ENCODE measurements around the gene NCAPD2.
A peak's percentile ranks its signal among the peaks of the same experiment; 100 is the strongest.
"Not testable (repeated sequence)": the region's sequence is repeated elsewhere in the genome, so short reads cannot be mapped to it uniquely, and the experiment has no call there.

NCAPD2 gene

GRCh38 chr12:6476489-6476888, 17.4 kb upstream of the NCAPD2 start:
- no peak for DNase-seq
- intact Hi-C loops (cut with DNase I), result no loop called here

DNA sequence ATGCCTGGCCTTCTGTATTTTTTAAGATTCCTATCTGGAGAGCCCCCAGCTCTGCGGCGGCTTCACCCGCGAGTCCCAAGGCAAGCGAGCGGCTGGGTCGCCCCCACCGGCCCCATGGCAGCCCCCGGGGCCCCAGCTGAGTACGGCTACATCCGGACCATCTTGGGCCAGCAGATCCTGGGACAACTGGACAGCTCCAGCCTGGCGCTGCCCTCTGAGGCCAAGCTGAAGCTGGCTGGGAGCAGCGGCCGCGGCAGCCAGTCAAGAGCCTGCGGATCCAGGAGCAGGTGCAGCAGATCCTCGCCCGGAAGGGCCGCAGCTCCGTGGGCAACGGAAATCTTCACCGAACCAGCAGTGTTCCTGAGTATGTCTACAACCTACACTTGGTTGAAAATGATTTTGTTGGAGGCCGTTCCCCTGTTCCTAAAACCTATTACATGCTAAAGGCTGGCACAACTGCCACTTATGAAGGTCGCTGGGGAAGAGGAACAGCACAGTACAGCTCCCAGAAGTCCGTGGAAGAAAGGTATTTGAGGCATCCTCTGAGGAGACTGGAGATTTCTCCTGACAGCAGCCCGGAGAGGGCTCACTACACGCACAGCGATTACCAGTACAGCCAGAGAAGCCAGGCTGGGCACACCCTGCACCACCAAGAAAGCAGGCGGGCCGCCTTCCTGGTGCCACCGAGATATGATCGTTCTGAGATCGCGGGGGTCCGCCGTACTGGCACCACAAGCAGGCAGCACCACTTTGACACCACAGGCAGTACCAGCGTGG, 16.1 kb upstream of the NCAPD2 start:
- DNase-seq; intact Hi-C loops (cut with DNase I): not testable (repeated sequence)

GRCh38 chr12:6478416-6478815, 15.5 kb upstream of the NCAPD2 start:
- DNase-seq, result no peak
- intact Hi-C loops (cut with DNase I), result no loop called here

DNA sequence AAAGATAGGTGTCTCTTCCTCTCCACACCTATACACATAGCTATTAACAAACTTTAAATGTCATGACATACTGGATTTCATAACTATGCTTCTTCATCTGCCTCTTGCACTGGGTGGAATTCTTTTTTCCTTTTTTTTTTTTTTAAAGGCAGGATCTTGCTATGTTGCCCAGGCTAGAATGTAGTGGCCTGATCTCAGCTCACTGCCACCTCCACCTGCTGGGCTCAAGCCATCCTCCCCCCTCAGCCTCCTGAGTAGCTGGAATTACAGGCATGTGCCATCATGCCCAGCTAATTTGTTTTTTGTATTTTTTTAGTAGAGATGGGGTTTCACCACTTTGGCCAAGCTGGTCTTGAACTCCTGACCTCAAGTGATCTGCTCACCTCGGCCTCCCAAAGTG, 5.7 kb upstream of the NCAPD2 start:
- intact Hi-C loops (cut with DNase I), result no loop called here
- DNase-seq, result no peak

DNA sequence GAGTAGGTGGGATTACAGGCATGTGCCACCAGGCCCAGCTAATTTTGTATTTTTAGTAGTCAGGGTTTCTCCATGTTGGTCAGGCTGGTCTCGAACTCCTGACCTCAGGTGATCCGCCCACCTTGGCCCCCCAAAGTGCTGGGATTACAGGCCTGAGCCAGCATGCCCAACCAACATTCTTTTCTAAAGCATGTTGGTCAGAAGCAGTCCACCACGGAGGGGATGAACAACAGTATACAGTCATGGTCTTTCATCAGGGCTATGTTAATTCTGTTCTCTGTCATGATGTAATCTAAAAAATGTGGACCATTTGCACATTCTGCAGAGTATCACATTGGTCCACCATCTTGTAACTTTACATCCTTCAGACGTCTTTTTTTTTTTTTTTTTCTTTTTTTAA, 4.5 kb upstream of the NCAPD2 start:
- no peak for DNase-seq
- intact Hi-C loops (cut with DNase I), result no loop called here

- DNase-seq; intact Hi-C loops (cut with DNase I): not testable (repeated sequence)
Observed at GRCh38 chr12:6490673-6491072, 3.2 kb upstream of the NCAPD2 start.

DNA sequence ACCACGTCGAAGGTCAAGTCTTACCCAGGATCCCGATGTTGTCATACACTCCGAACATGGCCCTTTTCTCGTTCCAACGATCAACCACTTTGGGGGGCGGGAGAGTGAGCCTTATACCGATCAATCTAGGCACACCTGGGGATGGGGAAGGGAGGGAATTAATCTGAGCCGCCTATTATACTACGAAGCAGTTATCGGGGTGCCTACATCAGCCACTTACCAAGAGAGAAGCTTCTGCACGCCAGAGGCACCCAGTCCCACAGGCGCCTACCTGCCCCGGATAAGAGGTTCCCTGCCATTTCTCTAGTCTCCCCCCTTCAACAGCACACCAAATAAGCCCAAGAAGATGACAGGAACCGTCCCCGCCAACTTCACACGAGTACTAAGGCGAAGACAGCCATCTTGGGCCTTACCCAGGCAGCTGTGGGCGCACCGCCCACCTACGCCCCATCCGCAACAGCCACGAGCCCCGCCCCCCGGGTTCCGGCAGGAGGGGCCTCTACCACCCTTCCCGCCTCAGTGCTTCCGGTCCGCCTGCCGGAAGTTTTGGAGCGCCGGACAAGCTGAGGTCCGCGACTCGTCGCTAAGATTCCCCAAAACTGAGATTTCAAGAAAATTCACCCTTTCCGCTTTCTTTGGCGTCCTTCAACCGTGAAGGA, 935 bp upstream of the NCAPD2 start, which contains the start of gene MRPL51:
Gene MRPL51 (minus strand): TSS at position 425 of the 659 bp plus-strand sequence. CDS start 126 bp downstream, at position 299.
- peak; percentile 75 to 100 (median 98) for DNase-seq
- intact Hi-C loops (cut with DNase I), result loop anchor here (2.0 kb wide), 1 partner anchor 40 kb away; no protein-coding TSS in a partner anchor

GRCh38 chr12:6494258-6494743, 399 bp downstream of the NCAPD2 start:
- DNase-seq, result no peak
- intact Hi-C loops (cut with DNase I), result no loop called here

DNA sequence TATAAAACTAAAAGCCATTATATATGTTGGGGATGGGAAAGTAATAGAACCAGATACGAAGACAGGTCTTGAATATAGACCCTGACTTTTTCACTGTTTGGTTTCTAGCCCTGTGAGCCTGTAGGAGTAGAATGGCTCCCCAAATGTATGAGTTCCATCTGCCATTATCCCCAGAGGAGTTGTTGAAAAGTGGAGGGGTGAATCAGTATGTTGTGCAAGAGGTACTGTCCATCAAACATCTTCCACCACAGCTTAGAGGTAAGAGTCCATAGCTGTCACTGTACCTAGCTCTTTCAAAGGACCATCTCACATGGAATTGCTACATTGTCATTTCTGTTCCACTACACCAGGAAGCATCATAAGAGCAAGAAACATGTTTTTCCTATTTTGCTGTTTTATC, 1.1 kb downstream of the NCAPD2 start:
- DNase-seq, result no peak
- intact Hi-C loops (cut with DNase I), result no loop called here

- intact Hi-C loops (cut with DNase I), result not testable (repeated sequence)
- DNase-seq, result peak in 24 of 42 donors; percentile 5 to 71 (median 33)
Observed at GRCh38 chr12:6497291-6497690, 3.4 kb downstream of the NCAPD2 start.

- intact Hi-C loops (cut with DNase I), result no loop called here
- no peak for DNase-seq
Observed at GRCh38 chr12:6500466-6500865, 6.6 kb downstream of the NCAPD2 start.

GRCh38 chr12:6507102-6507998, 13.4 kb downstream of the NCAPD2 start:
- intact Hi-C loops (cut with DNase I), result no loop called here
- no peak for DNase-seq

DNA sequence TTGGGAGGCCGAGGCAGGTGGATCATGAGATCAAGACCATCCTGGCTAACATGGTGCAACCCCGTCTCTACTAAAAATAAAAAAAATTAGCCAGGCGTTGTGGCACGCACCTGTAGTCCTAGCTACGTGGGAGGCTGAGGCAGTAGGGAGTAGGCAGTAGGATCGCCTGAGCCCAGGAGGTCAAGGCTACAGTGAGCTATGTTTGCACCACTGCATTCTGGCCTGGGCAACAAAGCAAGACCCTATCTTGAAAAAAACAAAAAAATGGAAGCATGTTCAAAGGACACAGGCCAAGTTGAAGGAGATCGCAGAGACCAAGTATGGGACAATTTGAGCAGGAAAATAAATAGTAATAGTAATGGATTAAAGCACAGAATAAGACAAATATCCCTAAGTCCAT, 14.2 kb downstream of the NCAPD2 start:
- intact Hi-C loops (cut with DNase I), result no loop called here
- DNase-seq, result no peak

DNA sequence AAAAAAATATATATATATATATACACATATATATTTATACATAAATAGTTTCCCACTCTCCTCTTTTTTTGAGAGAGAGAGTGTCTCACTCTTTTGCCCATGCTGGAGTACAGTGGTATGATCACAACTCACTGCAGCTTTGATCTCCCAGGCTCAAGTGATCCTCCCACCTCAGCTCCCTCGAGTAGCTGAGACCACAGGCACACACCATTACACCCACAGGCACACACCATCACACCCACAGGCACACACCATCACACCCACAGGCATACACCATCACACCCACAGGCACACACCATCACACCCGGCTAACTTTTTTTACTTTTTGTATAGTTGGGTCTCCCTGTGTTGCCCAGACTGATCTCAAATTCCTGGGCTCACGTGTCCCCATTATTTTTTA, 26.3 kb downstream of the NCAPD2 start:
- no peak for DNase-seq
- intact Hi-C loops (cut with DNase I), result no loop called here

GRCh38 chr12:6522193-6522592, 28.3 kb downstream of the NCAPD2 start:
- no peak for DNase-seq
- intact Hi-C loops (cut with DNase I), result no loop called here

DNA sequence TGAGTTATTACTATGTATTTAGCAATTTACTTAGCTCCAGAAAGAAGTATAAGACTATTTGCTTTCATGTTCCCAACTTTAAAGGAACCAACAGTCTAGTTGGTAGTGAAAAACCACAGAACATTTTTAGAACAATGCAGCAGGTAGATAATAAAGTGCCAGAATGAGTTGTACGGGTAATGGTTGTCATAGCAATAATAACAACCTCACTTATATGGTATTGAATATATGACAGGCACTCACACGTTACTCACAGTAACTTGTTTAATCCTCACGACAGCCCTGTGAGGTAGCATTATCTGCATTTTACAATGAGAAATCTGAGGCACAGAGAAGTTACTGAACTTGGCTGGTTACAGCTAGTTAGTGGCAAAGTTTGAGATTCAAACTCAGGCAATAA, 29.8 kb downstream of the NCAPD2 start:
- DNase-seq, result peak in 1 of 42 donors; percentile 26
- intact Hi-C loops (cut with DNase I), result no loop called here

DNA sequence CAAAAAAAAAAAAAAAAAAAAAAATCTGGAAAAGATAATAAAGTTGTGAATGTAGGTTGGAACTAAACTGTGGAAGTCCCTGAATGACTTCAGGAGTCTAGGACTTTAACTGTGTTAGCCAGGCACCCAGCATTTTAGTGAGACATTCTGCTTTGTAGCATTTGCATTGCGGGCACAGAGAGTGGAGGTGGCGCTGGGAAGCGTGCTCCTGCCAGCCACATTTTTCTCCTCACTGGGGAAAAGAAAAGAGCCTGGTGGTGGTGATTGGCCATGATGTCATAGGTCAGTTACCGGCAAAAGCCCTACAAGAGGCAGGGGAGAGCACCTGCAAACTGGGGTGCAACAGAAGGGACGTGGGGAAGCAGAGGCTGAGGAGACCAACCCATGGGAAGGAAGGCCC, 30.7 kb downstream of the NCAPD2 start:
- peak in 1 of 42 donors; percentile 56 for DNase-seq
- intact Hi-C loops (cut with DNase I), result no loop called here

- intact Hi-C loops (cut with DNase I), result no loop called here
- DNase-seq, result no peak
Observed at GRCh38 chr12:6526201-6526600, 32.3 kb downstream of the NCAPD2 start.

GRCh38 chr12:6526766-6527525, 33.0 kb downstream of the NCAPD2 start:
- no peak for DNase-seq
- intact Hi-C loops (cut with DNase I), result no loop called here
